ENCODE results near the gene AHDC1.

GRCh38 chr1:27609210-27609555 lies 5.2 kb upstream of the AHDC1 start:
- no peak for TF ChIP-seq CTCF (conservative IDR thresholded peaks at IDR 0.05; ENCODE audit: low read length)
- no peak for TF ChIP-seq EZH2phosphoT487 (IDR thresholded peaks at IDR 0.05; ENCODE audit: borderline replicate concordance, low read depth, low read length)
